Fibroblast of lung (primary cell): Measurements from ENCODE around the gene EVPL. TPM values are rescaled to one million over a fixed set of nuclear protein-coding genes. Genes with fewer than 3 reads are reported as not detected.

ENCODE experiments used
- DNase-seq, 2 donors: peaks; one replicate each; pipeline versions ENCODE4 v3.0.0 to v3.0.0-alpha.2; 2010; ENCODE audit warnings: low read depth in 2 of 2
- H2AFZ ChIP-seq: 2 replicates; pipeline ENCODE4 v1.5.1; 2012; ENCODE audit warnings: low read length, control low read depth, inconsistent platforms
- H3K27ac ChIP-seq: 2 replicates; pipeline ENCODE4 v1.5.1; 2011; ENCODE audit warnings: low read length, control low read depth; ENCODE audit not compliant: insufficient read depth
- H3K27me3 ChIP-seq: 2 replicates; pipeline ENCODE4 v1.5.1; 2011; ENCODE audit warnings: mild to moderate bottlenecking, low read length; ENCODE audit not compliant: control insufficient read depth, insufficient read depth
- H3K36me3 ChIP-seq: 2 replicates; pipeline ENCODE4 v1.5.1; 2011; ENCODE audit warnings: low read length; ENCODE audit not compliant: control insufficient read depth, insufficient read depth
- H3K4me1 ChIP-seq: 2 replicates; pipeline ENCODE4 v1.5.1; 2011; ENCODE audit warnings: low read length; ENCODE audit not compliant: control insufficient read depth, insufficient read depth; ENCODE audit errors: extremely low read depth
- H3K4me2 ChIP-seq: 2 replicates; pipeline ENCODE4 v1.5.1; 2011; ENCODE audit warnings: low read length, control low read depth; ENCODE audit not compliant: insufficient read depth; ENCODE audit errors: extremely low read depth
- H3K4me3 ChIP-seq, 4 experiments: fragments of 200-600 bp in 1 of 4; sonication (generic) in 1 of 4; replicated peaks in 1 of 4; 2 replicates each; pipeline ENCODE4 v1.5.1; 2011 to 2016; ENCODE audit warnings: low read length in 4 of 4, low read depth in 3 of 4, mild to moderate bottlenecking in 3 of 4, control low read depth in 2 of 4, inconsistent platforms in 1 of 4, mixed read lengths in 1 of 4; ENCODE audit not compliant: insufficient read depth in 1 of 4; ENCODE audit errors: control extremely low read depth in 1 of 4
- H3K79me2 ChIP-seq: 2 replicates; pipeline ENCODE4 v1.5.1; 2012; ENCODE audit warnings: mild to moderate bottlenecking, low read length, inconsistent platforms; ENCODE audit not compliant: control insufficient read depth, insufficient read depth
- H3K9ac ChIP-seq: 2 replicates; pipeline ENCODE4 v1.5.1; 2011; ENCODE audit warnings: mild to moderate bottlenecking, low read length, control low read depth; ENCODE audit not compliant: insufficient read depth
- H3K9me3 ChIP-seq: 2 replicates; pipeline ENCODE4 v1.5.1; 2012; ENCODE audit warnings: low read depth, low read length; ENCODE audit not compliant: control insufficient read depth, insufficient read depth
- H4K20me1 ChIP-seq: 2 replicates; pipeline ENCODE4 v1.5.1; 2011; ENCODE audit warnings: low read length; ENCODE audit not compliant: control insufficient read depth, insufficient read depth; ENCODE audit errors: extremely low read depth
- EZH2 ChIP-seq: IDR thresholded peaks from 2 replicates; pipeline ENCODE4 v1.5.1; 2012; ENCODE audit warnings: low read length, control low read depth, mild to moderate bottlenecking; ENCODE audit errors: missing control alignments
- polyA plus RNA-seq, 2 donors: library from polyadenylated mRNA; depleted of rRNA in 1 of 2; stranded (reverse) in 1 of 2; unstranded in 1 of 2; fragments of >200 nt; gene quantifications; 2 replicates each; pipeline ENCODE4 v1.2.1, GENCODE V29; 2011 to 2012; ENCODE audit warnings: missing spikeins in 1 of 2
- total RNA-seq: library from RNA; depleted of rRNA; stranded (reverse); fragments of >200 nt; gene quantifications from 2 replicates; pipeline ENCODE4 v1.2.1, GENCODE V29; 2014
- TF ChIP-seq, protein P1 (sequence below), 2 donors: IDR thresholded peaks in 1 of 2; conservative IDR thresholded peaks in 1 of 2; 1 replicate in 1 of 2; 2 replicates in 1 of 2; pipeline ENCODE4 v1.5.1; 2011 to 2012; ENCODE audit warnings: low read length in 2 of 2, control low read depth in 1 of 2, inconsistent platforms in 1 of 2, low read depth in 1 of 2, mild to moderate bottlenecking in 1 of 2

The EVPL gene
- total and polyA plus RNA-seq, 2 donors (not counting 1 experiment from before 2014, with no cell fraction given), result not detected

DNA sequence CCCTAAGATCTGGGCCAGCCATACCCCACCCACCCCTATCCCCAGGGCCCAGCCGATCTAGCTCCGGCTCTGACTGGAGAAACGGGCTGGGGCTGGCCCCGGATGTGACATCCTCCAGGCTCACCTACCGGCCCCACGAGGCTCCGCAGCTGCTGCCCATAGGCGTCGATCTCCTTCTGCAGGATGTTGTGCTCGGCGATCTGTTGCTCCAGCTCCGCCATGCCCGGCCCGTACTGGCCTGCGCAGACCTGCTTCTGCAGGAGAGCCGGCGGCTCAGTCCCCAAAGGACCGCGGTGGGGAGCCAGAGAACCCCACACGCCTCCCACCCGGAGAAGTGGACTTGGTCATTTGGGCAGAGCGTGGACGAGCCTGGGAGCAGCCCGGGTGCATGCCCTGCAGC is 4.8 kb downstream of the EVPL start:
- no peak for TF ChIP-seq EZH2
- TF ChIP-seq, protein P1, sequence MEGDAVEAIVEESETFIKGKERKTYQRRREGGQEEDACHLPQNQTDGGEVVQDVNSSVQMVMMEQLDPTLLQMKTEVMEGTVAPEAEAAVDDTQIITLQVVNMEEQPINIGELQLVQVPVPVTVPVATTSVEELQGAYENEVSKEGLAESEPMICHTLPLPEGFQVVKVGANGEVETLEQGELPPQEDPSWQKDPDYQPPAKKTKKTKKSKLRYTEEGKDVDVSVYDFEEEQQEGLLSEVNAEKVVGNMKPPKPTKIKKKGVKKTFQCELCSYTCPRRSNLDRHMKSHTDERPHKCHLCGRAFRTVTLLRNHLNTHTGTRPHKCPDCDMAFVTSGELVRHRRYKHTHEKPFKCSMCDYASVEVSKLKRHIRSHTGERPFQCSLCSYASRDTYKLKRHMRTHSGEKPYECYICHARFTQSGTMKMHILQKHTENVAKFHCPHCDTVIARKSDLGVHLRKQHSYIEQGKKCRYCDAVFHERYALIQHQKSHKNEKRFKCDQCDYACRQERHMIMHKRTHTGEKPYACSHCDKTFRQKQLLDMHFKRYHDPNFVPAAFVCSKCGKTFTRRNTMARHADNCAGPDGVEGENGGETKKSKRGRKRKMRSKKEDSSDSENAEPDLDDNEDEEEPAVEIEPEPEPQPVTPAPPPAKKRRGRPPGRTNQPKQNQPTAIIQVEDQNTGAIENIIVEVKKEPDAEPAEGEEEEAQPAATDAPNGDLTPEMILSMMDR (conservative IDR thresholded peaks at IDR 0.05 in 1 of 2, IDR thresholded peaks at IDR 0.05 in 1 of 2; ENCODE audit: low read depth in 1 of 2, low read length in 2 of 2), result no peak
- Histone ChIP-seq H3K9me3 (no peaks in the 10 kb centered on the region), H3K27ac (no peak overlapping the region), H3K4me1 (no peaks in the 10 kb centered on the region), H3K4me2 (no peak overlapping the region), H2AFZ (no peak overlapping the region), H4K20me1 (no peaks in the 10 kb centered on the region), H3K27me3 (peaks cover 4% of the 10 kb centered on the region), H3K79me2 (no peaks in the 10 kb centered on the region), H3K36me3 (no peaks in the 10 kb centered on the region), H3K4me3 (no peak overlapping the region), H3K9ac (no peak overlapping the region)
- no peak for DNase-seq

DNA sequence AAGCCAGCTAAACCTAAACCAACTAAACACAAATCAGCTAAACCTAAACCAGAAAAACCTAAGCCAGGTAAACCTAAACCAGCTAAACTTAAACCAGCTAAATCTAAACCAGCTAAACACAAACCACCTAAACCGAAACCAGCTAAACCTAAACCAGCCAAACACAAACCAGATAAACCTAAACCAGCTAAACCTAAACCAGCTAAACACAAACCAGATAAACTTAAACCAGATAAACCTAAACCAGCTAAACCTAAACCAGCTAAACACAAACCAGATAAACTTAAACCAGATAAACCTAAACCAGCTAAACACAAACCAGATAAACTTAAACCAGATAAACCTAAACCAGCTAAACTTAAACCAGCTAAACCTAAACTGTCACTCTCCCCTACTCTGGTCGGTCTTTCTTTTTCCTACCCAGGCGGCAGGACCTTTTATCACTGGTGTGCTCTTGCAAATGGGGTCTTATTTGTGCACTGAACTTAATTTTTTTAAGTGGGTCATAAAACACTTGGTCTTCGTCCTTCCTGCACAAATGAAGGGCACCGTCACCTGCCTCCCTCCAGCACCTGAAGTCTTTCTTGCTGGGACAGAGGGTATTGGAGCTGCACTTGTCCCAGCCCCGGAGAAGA is 7.2 kb downstream of the EVPL start:
- H3K4me1 ChIP-seq, result no peaks in the 10 kb centered on the region
- no peaks in the 10 kb centered on the region for H3K79me2 ChIP-seq
- TF ChIP-seq EZH2, result no peak
- TF ChIP-seq, protein P1 (conservative IDR thresholded peaks at IDR 0.05 in 1 of 2, IDR thresholded peaks at IDR 0.05 in 1 of 2; ENCODE audit: low read depth in 1 of 2, low read length in 2 of 2), result no peak
- DNase-seq, result no peak
- H3K4me2 ChIP-seq, result no peak overlapping the region
- H4K20me1 ChIP-seq, result no peaks in the 10 kb centered on the region
- no peaks in the 10 kb centered on the region for H3K9me3 ChIP-seq
- H3K4me3 ChIP-seq, result no peak overlapping the region
- no peak overlapping the region for H3K9ac ChIP-seq
- H3K36me3 ChIP-seq, result no peaks in the 10 kb centered on the region
- no peak overlapping the region for H2AFZ ChIP-seq
- H3K27ac ChIP-seq, result no peak overlapping the region
- peaks cover 8% of the 10 kb centered on the region for H3K27me3 ChIP-seq

DNA sequence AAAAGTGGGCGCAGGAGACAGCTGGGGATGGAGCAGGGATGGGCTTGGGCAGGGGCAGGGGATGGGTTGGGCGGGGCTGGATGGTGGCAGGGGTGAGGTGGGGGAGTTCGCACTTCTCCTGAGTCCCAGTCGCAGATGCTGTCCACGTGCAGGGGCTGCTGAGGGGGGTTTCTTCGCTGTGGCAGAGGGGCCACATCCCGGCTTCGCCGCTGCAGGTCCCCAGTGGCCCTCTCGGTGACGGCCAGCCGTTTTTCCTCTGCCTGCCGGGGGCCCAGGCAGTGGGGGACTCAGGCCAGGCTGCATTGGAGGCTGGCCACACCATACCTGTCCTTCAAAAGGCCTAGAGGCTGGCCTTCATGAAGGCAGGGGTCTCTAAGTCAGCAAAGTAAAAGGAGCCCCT is 8.3 kb downstream of the EVPL start:
- no peak overlapping the region for H3K9ac ChIP-seq
- H3K79me2 ChIP-seq, result no peaks in the 10 kb centered on the region
- no peaks in the 10 kb centered on the region for H4K20me1 ChIP-seq
- no peaks in the 10 kb centered on the region for H3K9me3 ChIP-seq
- H3K27ac ChIP-seq, result no peak overlapping the region
- peaks cover 4% of the 10 kb centered on the region for H3K27me3 ChIP-seq
- H3K4me1 ChIP-seq, result no peaks in the 10 kb centered on the region
- no peaks in the 10 kb centered on the region for H3K36me3 ChIP-seq
- DNase-seq, result no peak
- no peak overlapping the region for H3K4me3 ChIP-seq
- H3K4me2 ChIP-seq, result no peak overlapping the region
- TF ChIP-seq, protein P1 (conservative IDR thresholded peaks at IDR 0.05 in 1 of 2, IDR thresholded peaks at IDR 0.05 in 1 of 2; ENCODE audit: low read depth in 1 of 2, low read length in 2 of 2), result no peak
- no peak for TF ChIP-seq EZH2
- no peak overlapping the region for H2AFZ ChIP-seq
